ENCODE results near the gene PRDM5. TPM values are rescaled to one million over a fixed set of nuclear protein-coding genes. Genes with fewer than 3 reads are reported as not detected.
A peak's percentile ranks its signal among the peaks of the same experiment; 100 is the strongest.

Gene PRDM5
- total RNA-seq, 6 donors from 2014 or later = 8.0 to 28.3 (median 18.9) TPM

DNA sequence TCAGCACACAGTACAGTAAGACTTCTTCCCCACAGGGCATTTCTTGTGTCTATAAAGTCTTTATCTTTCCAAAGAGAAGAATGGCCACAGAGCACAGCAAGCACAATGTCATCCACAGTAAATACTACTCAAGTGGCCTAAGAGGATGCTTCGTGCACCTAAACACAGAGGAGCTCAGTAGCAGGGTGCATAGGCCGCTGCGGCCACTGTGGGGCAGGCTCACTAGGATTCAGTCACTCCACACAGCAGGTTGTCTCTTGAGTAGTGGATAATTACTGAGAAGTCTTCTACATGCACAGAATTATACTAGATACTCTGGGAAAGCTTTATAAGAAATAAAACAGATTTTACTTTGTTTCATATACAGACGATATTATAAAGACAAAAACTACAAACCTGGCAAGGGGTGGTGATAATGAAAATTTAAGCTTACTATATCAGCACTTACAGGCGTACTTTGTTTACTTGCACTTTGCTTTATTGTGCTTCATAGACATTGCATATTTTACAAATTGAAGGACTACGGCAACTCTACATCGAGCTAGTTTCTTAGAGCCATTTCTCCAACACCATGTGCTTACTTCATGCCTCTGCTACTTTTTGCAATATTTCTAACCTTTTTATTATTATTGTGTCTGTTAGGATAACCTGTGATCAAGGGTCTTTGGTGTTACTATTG is 78.5 kb downstream of the PRDM5 start:
- Histone ChIP-seq H3K27ac (peak overlapping the region in 2 of 4 donors; percentile 4 to 24), H3K27me3 (no peaks in the 10 kb centered on the region), H3K4me3 (no peak overlapping the region), H3K4me1 (peaks cover 0 to 10% (median 6%) of the 10 kb centered on the region in 4 donors), H3K36me3 (no peaks in the 10 kb centered on the region), H3K9me3 (no peaks in the 10 kb centered on the region)
- WGBS, 2 donors = 80 to 83% methylated on average over 7 of the region's 7 CpGs
- peak; percentile 58 to 74 for ATAC-seq (ENCODE audit: low FRiP score in 2 of 2)
- TF ChIP-seq, protein P1, sequence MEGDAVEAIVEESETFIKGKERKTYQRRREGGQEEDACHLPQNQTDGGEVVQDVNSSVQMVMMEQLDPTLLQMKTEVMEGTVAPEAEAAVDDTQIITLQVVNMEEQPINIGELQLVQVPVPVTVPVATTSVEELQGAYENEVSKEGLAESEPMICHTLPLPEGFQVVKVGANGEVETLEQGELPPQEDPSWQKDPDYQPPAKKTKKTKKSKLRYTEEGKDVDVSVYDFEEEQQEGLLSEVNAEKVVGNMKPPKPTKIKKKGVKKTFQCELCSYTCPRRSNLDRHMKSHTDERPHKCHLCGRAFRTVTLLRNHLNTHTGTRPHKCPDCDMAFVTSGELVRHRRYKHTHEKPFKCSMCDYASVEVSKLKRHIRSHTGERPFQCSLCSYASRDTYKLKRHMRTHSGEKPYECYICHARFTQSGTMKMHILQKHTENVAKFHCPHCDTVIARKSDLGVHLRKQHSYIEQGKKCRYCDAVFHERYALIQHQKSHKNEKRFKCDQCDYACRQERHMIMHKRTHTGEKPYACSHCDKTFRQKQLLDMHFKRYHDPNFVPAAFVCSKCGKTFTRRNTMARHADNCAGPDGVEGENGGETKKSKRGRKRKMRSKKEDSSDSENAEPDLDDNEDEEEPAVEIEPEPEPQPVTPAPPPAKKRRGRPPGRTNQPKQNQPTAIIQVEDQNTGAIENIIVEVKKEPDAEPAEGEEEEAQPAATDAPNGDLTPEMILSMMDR (IDR thresholded peaks at IDR 0.05) = peak in 5 of 6 experiments; percentile 7 to 29 (median 22)
- TF ChIP-seq POLR2A (IDR thresholded peaks at IDR 0.05) = no peak
- peak; percentile 52 to 61 for DNase-seq

DNA sequence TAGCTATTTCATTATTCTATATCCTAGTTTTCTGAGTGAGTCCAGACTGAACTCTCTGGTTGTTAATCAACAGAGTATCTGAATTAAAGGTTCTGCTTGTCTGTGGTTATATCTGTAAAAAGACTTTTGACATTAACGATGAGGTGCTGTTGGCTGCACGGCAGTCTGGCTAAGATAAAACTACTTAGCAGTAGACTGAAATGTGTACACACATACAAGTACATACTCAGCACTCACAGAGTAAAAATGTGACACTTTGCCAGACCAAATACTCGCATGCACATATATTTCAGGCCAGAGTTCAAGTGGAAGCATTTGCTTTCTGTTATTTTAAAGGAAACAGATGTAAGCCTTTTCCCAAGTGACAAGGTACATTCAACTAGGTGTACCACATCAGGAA is 80.5 kb downstream of the PRDM5 start:
- ATAC-seq (ENCODE audit: low FRiP score in 2 of 2) (no peak), DNase-seq (no peak)
- TF ChIP-seq POLR2AphosphoS5 (IDR thresholded peaks at IDR 0.05) (no peak), POLR2A (IDR thresholded peaks at IDR 0.05) (no peak), EP300 (IDR thresholded peaks at IDR 0.05) (no peak)
- TF ChIP-seq, protein P1 (IDR thresholded peaks at IDR 0.05) = no peak
- Histone ChIP-seq H3K4me1 (peaks cover 0 to 10% (median 6%) of the 10 kb centered on the region in 4 donors), H3K4me3 (no peak overlapping the region), H3K36me3 (no peaks in the 10 kb centered on the region), H3K27me3 (no peaks in the 10 kb centered on the region), H3K27ac (no peak overlapping the region), H3K9me3 (no peaks in the 10 kb centered on the region)
- WGBS, 2 donors = 47 to 61% methylated on average over 3 of the region's 3 CpGs

DNA sequence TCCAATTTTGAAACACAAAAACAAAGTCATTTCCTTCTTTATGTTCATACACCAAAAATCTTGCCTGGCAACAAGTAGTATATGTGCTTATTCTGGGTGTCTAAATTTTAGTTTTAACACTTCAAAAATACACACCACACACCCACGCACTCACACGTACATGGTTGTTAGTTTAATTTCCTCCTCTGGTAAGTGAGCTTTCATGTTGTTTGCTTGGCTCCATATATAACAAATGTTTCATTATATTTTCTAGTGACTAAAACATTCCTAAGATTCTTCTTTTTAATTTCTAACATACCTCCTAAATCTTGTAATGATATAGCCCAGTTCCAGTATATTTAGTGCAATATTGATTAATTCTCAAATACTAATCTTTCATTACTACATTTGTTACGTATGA is 80.9 kb downstream of the PRDM5 start:
- H3K36me3 ChIP-seq = no peaks in the 10 kb centered on the region
- 58 to 68% methylated on average over 3 of the region's 3 CpGs for WGBS, 2 donors
- H3K9me3 ChIP-seq = no peaks in the 10 kb centered on the region
- H3K4me1 ChIP-seq = peaks cover 0 to 10% (median 6%) of the 10 kb centered on the region in 4 donors
- H3K4me3 ChIP-seq = no peak overlapping the region
- no peaks in the 10 kb centered on the region for H3K27me3 ChIP-seq
- DNase-seq = no peak
- no peak for ATAC-seq (ENCODE audit: low FRiP score in 2 of 2)
- H3K27ac ChIP-seq = no peak overlapping the region
- TF ChIP-seq POLR2AphosphoS5 (IDR thresholded peaks at IDR 0.05) (no peak), EP300 (IDR thresholded peaks at IDR 0.05) (no peak), POLR2A (IDR thresholded peaks at IDR 0.05) (no peak)
- TF ChIP-seq, protein P1 (IDR thresholded peaks at IDR 0.05) = no peak

DNA sequence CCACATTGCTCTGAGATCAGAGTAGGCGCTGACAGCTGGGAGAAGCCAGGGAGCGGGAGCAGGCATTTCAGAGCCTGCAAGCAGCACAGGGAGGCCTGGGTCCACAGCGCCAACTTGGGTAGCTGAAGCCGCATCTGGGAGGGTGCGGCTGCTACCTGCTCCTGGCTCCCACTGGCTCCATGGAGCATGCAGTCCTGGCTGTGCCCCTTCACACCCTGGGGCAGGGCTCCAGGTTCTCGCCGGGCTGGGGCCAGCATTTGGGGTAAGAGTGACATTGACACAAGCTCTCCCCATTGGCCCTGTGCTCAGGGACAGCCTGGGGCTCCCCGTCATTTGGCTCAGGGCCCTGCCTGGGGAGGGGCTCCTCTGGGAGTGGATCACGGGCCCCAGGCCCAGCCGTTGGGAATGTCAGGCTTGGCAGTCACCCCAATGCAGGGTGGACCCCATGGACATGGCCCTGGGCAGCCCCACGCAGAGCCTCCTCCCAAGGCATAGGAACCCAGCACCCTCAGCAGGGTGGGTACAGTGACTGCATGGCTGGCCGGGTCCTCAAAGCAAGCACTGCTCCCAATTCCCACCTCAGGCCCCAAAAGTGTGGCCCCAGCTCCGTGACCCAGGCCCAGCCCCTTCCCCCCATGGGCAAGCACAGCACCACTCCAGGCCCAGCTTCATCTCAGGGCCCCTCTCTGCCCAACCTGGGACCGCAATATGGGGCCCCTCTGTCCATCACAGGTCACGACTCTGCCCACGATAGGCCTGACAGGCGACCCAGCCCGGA is 82.4 kb downstream of the PRDM5 start:
- no peaks in the 10 kb centered on the region for H3K27me3 ChIP-seq
- ATAC-seq (ENCODE audit: low FRiP score in 2 of 2) (peak in 1 of 2 donors; percentile 11), DNase-seq (peak in 1 of 2 donors; percentile 52)
- TF ChIP-seq, protein P1 (IDR thresholded peaks at IDR 0.05) = no peak
- TF ChIP-seq EP300 (IDR thresholded peaks at IDR 0.05) = no peak
- TF ChIP-seq POLR2A (IDR thresholded peaks at IDR 0.05) = no peak
- no peak for TF ChIP-seq POLR2AphosphoS5 (IDR thresholded peaks at IDR 0.05)
- H3K4me3 ChIP-seq = no peak overlapping the region
- H3K9me3 ChIP-seq = no peaks in the 10 kb centered on the region
- 96 to 100% methylated on average over 1 to 16 of the region's 18 CpGs for WGBS, 2 donors
- no peak overlapping the region for H3K27ac ChIP-seq
- H3K4me1 ChIP-seq = peaks cover 0 to 10% (median 6%) of the 10 kb centered on the region in 4 donors
- no peaks in the 10 kb centered on the region for H3K36me3 ChIP-seq
